Fibroblast of lung (primary cell): ENCODE results near the gene HBA1. TPM values are rescaled to one million over a fixed set of nuclear protein-coding genes. Genes with fewer than 3 reads are reported as not detected.

ENCODE experiments used
- DNase-seq, 2 donors: peaks; one replicate each; pipeline versions ENCODE4 v3.0.0 to v3.0.0-alpha.2; 2010; ENCODE audit warnings: low read depth in 2 of 2
- H2AFZ ChIP-seq: 2 replicates; pipeline ENCODE4 v1.5.1; 2012; ENCODE audit warnings: low read length, control low read depth, inconsistent platforms
- H3K27ac ChIP-seq: 2 replicates; pipeline ENCODE4 v1.5.1; 2011; ENCODE audit warnings: low read length, control low read depth; ENCODE audit not compliant: insufficient read depth
- H3K27me3 ChIP-seq: 2 replicates; pipeline ENCODE4 v1.5.1; 2011; ENCODE audit warnings: mild to moderate bottlenecking, low read length; ENCODE audit not compliant: control insufficient read depth, insufficient read depth
- H3K36me3 ChIP-seq: 2 replicates; pipeline ENCODE4 v1.5.1; 2011; ENCODE audit warnings: low read length; ENCODE audit not compliant: control insufficient read depth, insufficient read depth
- H3K4me1 ChIP-seq: 2 replicates; pipeline ENCODE4 v1.5.1; 2011; ENCODE audit warnings: low read length; ENCODE audit not compliant: control insufficient read depth, insufficient read depth; ENCODE audit errors: extremely low read depth
- H3K4me2 ChIP-seq: 2 replicates; pipeline ENCODE4 v1.5.1; 2011; ENCODE audit warnings: low read length, control low read depth; ENCODE audit not compliant: insufficient read depth; ENCODE audit errors: extremely low read depth
- H3K4me3 ChIP-seq, 4 experiments: fragments of 200-600 bp in 1 of 4; sonication (generic) in 1 of 4; replicated peaks in 1 of 4; 2 replicates each; pipeline ENCODE4 v1.5.1; 2011 to 2016; ENCODE audit warnings: low read length in 4 of 4, low read depth in 3 of 4, mild to moderate bottlenecking in 3 of 4, control low read depth in 2 of 4, inconsistent platforms in 1 of 4, mixed read lengths in 1 of 4; ENCODE audit not compliant: insufficient read depth in 1 of 4; ENCODE audit errors: control extremely low read depth in 1 of 4
- H3K79me2 ChIP-seq: 2 replicates; pipeline ENCODE4 v1.5.1; 2012; ENCODE audit warnings: mild to moderate bottlenecking, low read length, inconsistent platforms; ENCODE audit not compliant: control insufficient read depth, insufficient read depth
- H3K9ac ChIP-seq: 2 replicates; pipeline ENCODE4 v1.5.1; 2011; ENCODE audit warnings: mild to moderate bottlenecking, low read length, control low read depth; ENCODE audit not compliant: insufficient read depth
- H3K9me3 ChIP-seq: 2 replicates; pipeline ENCODE4 v1.5.1; 2012; ENCODE audit warnings: low read depth, low read length; ENCODE audit not compliant: control insufficient read depth, insufficient read depth
- H4K20me1 ChIP-seq: 2 replicates; pipeline ENCODE4 v1.5.1; 2011; ENCODE audit warnings: low read length; ENCODE audit not compliant: control insufficient read depth, insufficient read depth; ENCODE audit errors: extremely low read depth
- CTCF ChIP-seq, 2 donors: IDR thresholded peaks in 1 of 2; conservative IDR thresholded peaks in 1 of 2; 1 replicate in 1 of 2; 2 replicates in 1 of 2; pipeline ENCODE4 v1.5.1; 2011 to 2012; ENCODE audit warnings: low read length in 2 of 2, control low read depth in 1 of 2, inconsistent platforms in 1 of 2, low read depth in 1 of 2, mild to moderate bottlenecking in 1 of 2
- EZH2 ChIP-seq: IDR thresholded peaks from 2 replicates; pipeline ENCODE4 v1.5.1; 2012; ENCODE audit warnings: low read length, control low read depth, mild to moderate bottlenecking; ENCODE audit errors: missing control alignments
- polyA plus RNA-seq, 2 donors: library from polyadenylated mRNA; depleted of rRNA in 1 of 2; stranded (reverse) in 1 of 2; unstranded in 1 of 2; fragments of >200 nt; gene quantifications; 2 replicates each; pipeline ENCODE4 v1.2.1, GENCODE V29; 2011 to 2012; ENCODE audit warnings: missing spikeins in 1 of 2
- total RNA-seq: library from RNA; depleted of rRNA; stranded (reverse); fragments of >200 nt; gene quantifications from 2 replicates; pipeline ENCODE4 v1.2.1, GENCODE V29; 2014

Gene HBA1
- total and polyA plus RNA-seq, 2 donors (not counting 1 experiment from before 2014, with no cell fraction given): 0.69 TPM; not detected in 1

GRCh38 chr16:132120-132519 is 44.4 kb upstream of the HBA1 start:
- no peaks in the 10 kb centered on the region for H3K27me3 ChIP-seq
- no peaks in the 10 kb centered on the region for H4K20me1 ChIP-seq
- no peak overlapping the region for H3K4me3 ChIP-seq
- H3K27ac ChIP-seq: no peak overlapping the region
- H3K79me2 ChIP-seq: peaks cover 9% of the 10 kb centered on the region
- H3K9me3 ChIP-seq: no peaks in the 10 kb centered on the region
- H3K4me1 ChIP-seq: no peaks in the 10 kb centered on the region
- DNase-seq: no peak
- H3K36me3 ChIP-seq: no peaks in the 10 kb centered on the region
- H2AFZ ChIP-seq: no peak overlapping the region
- H3K4me2 ChIP-seq: no peak overlapping the region
- no peak overlapping the region for H3K9ac ChIP-seq
- TF ChIP-seq EZH2: no peak
- TF ChIP-seq CTCF (conservative IDR thresholded peaks at IDR 0.05 in 1 of 2, IDR thresholded peaks at IDR 0.05 in 1 of 2; ENCODE audit: low read depth in 1 of 2, low read length in 2 of 2): no peak

- no peak for DNase-seq
- Histone ChIP-seq H3K79me2 (peaks cover 15% of the 10 kb centered on the region), H3K4me3 (no peak overlapping the region), H3K27ac (no peak overlapping the region), H3K4me1 (no peaks in the 10 kb centered on the region), H4K20me1 (no peaks in the 10 kb centered on the region), H3K27me3 (no peaks in the 10 kb centered on the region), H3K4me2 (no peak overlapping the region), H3K9me3 (no peaks in the 10 kb centered on the region), H3K9ac (no peak overlapping the region), H2AFZ (no peak overlapping the region), H3K36me3 (no peaks in the 10 kb centered on the region)
- no peak for TF ChIP-seq EZH2
- TF ChIP-seq CTCF (conservative IDR thresholded peaks at IDR 0.05 in 1 of 2, IDR thresholded peaks at IDR 0.05 in 1 of 2; ENCODE audit: low read depth in 1 of 2, low read length in 2 of 2): no peak
These were observed 42.8 kb upstream of the HBA1 start for GRCh38 chr16:133716-134115.

DNA sequence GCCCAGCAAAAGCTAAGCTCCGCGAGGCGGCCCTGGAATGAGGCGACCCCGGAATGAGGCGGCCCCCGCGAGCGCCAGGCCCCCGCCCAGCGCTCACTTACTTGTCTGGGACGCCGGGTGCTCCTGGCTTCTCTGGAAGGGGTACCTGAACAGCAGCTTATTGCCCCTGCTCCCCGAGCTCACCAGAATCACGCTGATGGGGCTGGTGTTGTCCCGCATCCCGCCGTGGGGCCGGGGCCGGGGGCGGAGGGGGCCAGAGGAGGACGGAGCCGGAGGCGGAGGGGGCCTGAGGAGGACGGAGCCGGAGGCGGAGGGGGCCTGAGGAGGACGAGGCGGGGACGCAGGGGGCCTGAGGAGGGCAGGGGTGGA is 38.4 kb upstream of the HBA1 start:
- H3K4me2 ChIP-seq: peak overlapping the region; percentile 75
- peak overlapping the region; percentile 52 to 73 (median 66) for H3K4me3 ChIP-seq
- H3K27ac ChIP-seq: peak overlapping the region; percentile 17
- no peak overlapping the region for H2AFZ ChIP-seq
- DNase-seq: peak in 1 of 2 donors; percentile 6
- TF ChIP-seq CTCF (conservative IDR thresholded peaks at IDR 0.05 in 1 of 2, IDR thresholded peaks at IDR 0.05 in 1 of 2; ENCODE audit: low read depth in 1 of 2, low read length in 2 of 2): no peak
- TF ChIP-seq EZH2: no peak
- H3K9me3 ChIP-seq: no peaks in the 10 kb centered on the region
- H3K9ac ChIP-seq: peak overlapping the region; percentile 61
- H3K4me1 ChIP-seq: no peaks in the 10 kb centered on the region
- no peaks in the 10 kb centered on the region for H3K36me3 ChIP-seq
- H3K79me2 ChIP-seq: peaks cover 12% of the 10 kb centered on the region
- no peaks in the 10 kb centered on the region for H4K20me1 ChIP-seq
- no peaks in the 10 kb centered on the region for H3K27me3 ChIP-seq
